GM18861 (cell line): Measurements from ENCODE around the gene ZNF567.

Source experiments
- ATAC-seq: cut with Tn5 transposase; IDR thresholded peaks from one replicate; pipeline ENCODE4 v1.9.1; 2021; ENCODE audit not compliant: unreplicated experiment

ZNF567 gene

DNA sequence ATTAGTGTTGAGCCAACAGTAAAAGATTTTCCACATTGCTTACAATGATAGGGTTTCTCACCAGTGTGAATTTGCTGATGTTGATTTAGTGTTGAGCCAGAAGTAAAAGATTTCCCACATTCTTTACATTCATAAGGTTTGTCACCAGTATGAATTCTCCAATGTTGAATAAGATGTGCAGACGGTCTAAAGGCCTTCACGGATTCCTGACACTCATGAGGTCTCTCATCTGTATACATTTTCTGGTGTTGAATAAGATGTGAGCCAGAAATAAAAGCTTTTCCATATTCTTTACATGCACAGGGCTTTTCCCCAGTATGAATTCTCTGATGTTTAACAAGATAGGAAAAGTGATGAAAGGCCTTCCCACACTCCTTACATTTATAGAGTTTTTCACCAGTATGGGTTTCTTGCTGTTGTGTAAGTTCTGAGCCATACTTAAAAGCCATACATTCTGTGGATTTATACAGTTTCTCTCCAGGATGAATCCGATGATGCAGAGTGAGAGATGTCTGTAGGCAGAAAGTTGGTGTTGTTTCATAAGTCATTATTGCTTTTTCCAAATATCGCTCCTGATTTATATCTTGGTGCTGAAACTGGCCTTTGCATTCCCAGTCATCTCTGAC lies 62.8 kb downstream of the ZNF567 start:
- no peak for ATAC-seq
